Esophagus muscularis mucosa (tissue), 4 donors: ENCODE results near the gene LRRC37A. TPM values are rescaled to one million over a fixed set of nuclear protein-coding genes. Genes with fewer than 3 reads are reported as not detected.
"Not testable (repeated sequence)": the region's sequence is repeated elsewhere in the genome, so short reads cannot be mapped to it uniquely, and the experiment has no call there.

ENCODE experiments used
- DNase-seq: peaks from one replicate; pipeline ENCODE4 v3.0.0-alpha.2; 2017; ENCODE audit errors: extremely low spot score
- H3K27ac ChIP-seq, 4 donors: fragments of 200-600 bp; sonication (generic); replicated peaks in 1 of 4; 1 replicate in 3 of 4; 2 replicates in 1 of 4; pipeline ENCODE4 v1.5.1; 2016 to 2019; ENCODE audit warnings: mild to moderate bottlenecking in 1 of 4
- H3K27me3 ChIP-seq, 4 donors: fragments of 200-600 bp; sonication (generic); one replicate each; pipeline versions ENCODE4 v1.5.1 to v1.6.0; 2016 to 2019
- H3K36me3 ChIP-seq, 4 donors: fragments of 200-600 bp; sonication (generic); one replicate each; pipeline ENCODE4 v1.5.1; 2016 to 2019
- H3K4me1 ChIP-seq, 4 donors: fragments of 200-600 bp; sonication (generic); one replicate each; pipeline ENCODE4 v1.5.1; 2016 to 2019
- H3K4me3 ChIP-seq, 4 donors: fragments of 200-600 bp; sonication (generic); 1 replicate in 2 of 4; 2 replicates in 2 of 4; pipeline ENCODE4 v1.5.1; 2016 to 2019; ENCODE audit warnings: mild to moderate bottlenecking in 4 of 4, moderate library complexity in 1 of 4
- H3K9me3 ChIP-seq, 4 donors: fragments of 200-600 bp; sonication (generic); 1 replicate in 3 of 4; 2 replicates in 1 of 4; pipeline ENCODE4 v1.5.1; 2016 to 2019
- EP300 ChIP-seq: sonication (generic); formaldehyde crosslinking; IDR thresholded peaks from one replicate; pipeline ENCODE4 v1.6.1; 2017; ENCODE audit warnings: antibody characterized with exemption
- POLR2A ChIP-seq: fragments of 450-650 bp; IDR thresholded peaks from one replicate; pipeline ENCODE4 v1.6.1; 2017; ENCODE audit warnings: antibody characterized with exemption, moderate library complexity, mild to moderate bottlenecking, low read depth
- POLR2AphosphoS5 ChIP-seq, 2 donors: sonication (generic); formaldehyde crosslinking; IDR thresholded peaks; one replicate each; pipeline ENCODE4 v1.6.1; 2017; ENCODE audit warnings: antibody characterized with exemption in 2 of 2
- WGBS: methylation state at CpG from one replicate; pipeline ENCODE4 v1.1.5; 2018; 5-methylcytosine and 5-hydroxymethylcytosine counted together
- intact Hi-C: fragments of 100-400 bp; cut with DNase I; formaldehyde crosslinking; loops from one replicate; pipeline ENCODE4 v1.15.1; 2023
- total RNA-seq, 4 donors: library from RNA; depleted of rRNA; stranded (reverse); fragments of >200 nt; gene quantifications; one replicate each; pipeline versions ENCODE4 v1.1.0 to v1.2.1, GENCODE V29; 2016
- TF ChIP-seq, protein P1 (sequence below), 3 experiments: fragments of 200-600 bp in 2 of 3; fragments of 450-650 bp in 1 of 3; sonication (generic) in 2 of 3; IDR thresholded peaks; one replicate each; pipeline ENCODE4 v1.5.1; 2017 to 2019; ENCODE audit warnings: antibody characterized with exemption in 3 of 3, mild to moderate bottlenecking in 2 of 3, moderate library complexity in 1 of 3

Gene LRRC37A
- total RNA-seq, 4 donors from 2014 or later = 0.83 to 4.2 (median 1.2) TPM

- intact Hi-C loops = no loop called here
- H3K4me3 ChIP-seq = no peak overlapping the region
- H3K27me3 ChIP-seq = no peaks in the 10 kb centered on the region
- H3K27ac ChIP-seq = no peak overlapping the region
- TF ChIP-seq EP300 (no peak), POLR2A (no peak), POLR2AphosphoS5 (IDR thresholded peaks at IDR 0.05) (no peak)
- TF ChIP-seq, protein P1, sequence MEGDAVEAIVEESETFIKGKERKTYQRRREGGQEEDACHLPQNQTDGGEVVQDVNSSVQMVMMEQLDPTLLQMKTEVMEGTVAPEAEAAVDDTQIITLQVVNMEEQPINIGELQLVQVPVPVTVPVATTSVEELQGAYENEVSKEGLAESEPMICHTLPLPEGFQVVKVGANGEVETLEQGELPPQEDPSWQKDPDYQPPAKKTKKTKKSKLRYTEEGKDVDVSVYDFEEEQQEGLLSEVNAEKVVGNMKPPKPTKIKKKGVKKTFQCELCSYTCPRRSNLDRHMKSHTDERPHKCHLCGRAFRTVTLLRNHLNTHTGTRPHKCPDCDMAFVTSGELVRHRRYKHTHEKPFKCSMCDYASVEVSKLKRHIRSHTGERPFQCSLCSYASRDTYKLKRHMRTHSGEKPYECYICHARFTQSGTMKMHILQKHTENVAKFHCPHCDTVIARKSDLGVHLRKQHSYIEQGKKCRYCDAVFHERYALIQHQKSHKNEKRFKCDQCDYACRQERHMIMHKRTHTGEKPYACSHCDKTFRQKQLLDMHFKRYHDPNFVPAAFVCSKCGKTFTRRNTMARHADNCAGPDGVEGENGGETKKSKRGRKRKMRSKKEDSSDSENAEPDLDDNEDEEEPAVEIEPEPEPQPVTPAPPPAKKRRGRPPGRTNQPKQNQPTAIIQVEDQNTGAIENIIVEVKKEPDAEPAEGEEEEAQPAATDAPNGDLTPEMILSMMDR (IDR thresholded peaks at IDR 0.05) = no peak
- no peaks in the 10 kb centered on the region for H3K4me1 ChIP-seq
- H3K9me3 ChIP-seq = no peaks in the 10 kb centered on the region
- no peaks in the 10 kb centered on the region for H3K36me3 ChIP-seq
- WGBS = 67% methylated on average over 6 of the region's 6 CpGs
- DNase-seq = no peak
Measured at GRCh38 chr17:46273541-46274236, 21.2 kb upstream of the LRRC37A start.

- Histone ChIP-seq H3K27ac (no peak overlapping the region), H3K36me3 (no peaks in the 10 kb centered on the region), H3K27me3 (no peaks in the 10 kb centered on the region), H3K9me3 (no peaks in the 10 kb centered on the region), H3K4me1 (no peaks in the 10 kb centered on the region), H3K4me3 (no peak overlapping the region)
- intact Hi-C loops = no loop called here
- DNase-seq = no peak
- 83% methylated on average over 3 of the region's 3 CpGs for WGBS
- TF ChIP-seq EP300 (no peak), POLR2AphosphoS5 (IDR thresholded peaks at IDR 0.05) (no peak), POLR2A (no peak)
- TF ChIP-seq, protein P1 (IDR thresholded peaks at IDR 0.05) = no peak
Measured at GRCh38 chr17:46274238-46274637, 20.7 kb upstream of the LRRC37A start.

- H3K4me1 ChIP-seq, DNase-seq, H3K36me3 ChIP-seq, H3K27me3 ChIP-seq, H3K27ac ChIP-seq, H3K4me3 ChIP-seq, H3K9me3 ChIP-seq, intact Hi-C loops: not testable (repeated sequence)
- WGBS = 83% methylated on average over 2 of the region's 3 CpGs
Measured at GRCh38 chr17:46276728-46277479, 18.0 kb upstream of the LRRC37A start.

- not testable (repeated sequence) for DNase-seq, H3K4me3 ChIP-seq, H3K27me3 ChIP-seq, H3K36me3 ChIP-seq, H3K4me1 ChIP-seq, H3K27ac ChIP-seq, H3K9me3 ChIP-seq
- WGBS = 92% methylated on average over 4 of the region's 4 CpGs
- intact Hi-C loops = loop anchor here (10.0 kb wide), 1 partner anchor 277 kb away; no protein-coding TSS in a partner anchor
Measured at GRCh38 chr17:46281336-46281735, 13.6 kb upstream of the LRRC37A start.

DNA sequence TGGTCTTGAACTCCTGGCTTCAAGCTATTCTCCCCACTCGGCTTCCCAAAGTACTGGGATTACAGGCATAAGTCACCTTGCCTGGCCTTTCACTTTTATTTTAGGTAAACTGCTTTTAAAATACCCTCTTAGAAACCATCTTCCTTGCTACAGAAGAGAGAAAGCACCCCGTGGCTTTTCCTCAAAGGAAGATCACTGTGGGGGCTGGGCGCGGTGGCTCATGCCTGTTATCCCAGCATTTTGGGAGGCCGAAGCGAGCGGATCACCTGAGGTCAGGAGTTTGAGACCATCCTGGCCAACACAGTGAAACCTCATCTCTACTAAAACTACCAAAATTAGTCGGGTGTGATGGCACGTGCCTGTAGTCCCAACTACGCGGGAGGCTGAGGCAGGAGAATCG, 12.3 kb upstream of the LRRC37A start:
- not testable (repeated sequence) for DNase-seq, H3K4me3 ChIP-seq, H3K27ac ChIP-seq, H3K36me3 ChIP-seq, H3K27me3 ChIP-seq, H3K9me3 ChIP-seq
- peaks cover 0 to 11% (median 9%) of the 10 kb centered on the region in 4 donors for H3K4me1 ChIP-seq
- intact Hi-C loops = loop anchor here (10.0 kb wide), 1 partner anchor 278 kb away; no protein-coding TSS in a partner anchor
- 100% methylated on average over 2 of the region's 12 CpGs for WGBS

- not testable (repeated sequence) for H3K4me3 ChIP-seq, H3K27ac ChIP-seq, H3K27me3 ChIP-seq, H3K9me3 ChIP-seq, DNase-seq, H3K36me3 ChIP-seq
- H3K4me1 ChIP-seq = peaks cover 0 to 11% (median 9%) of the 10 kb centered on the region in 4 donors
- intact Hi-C loops = loop anchor here (10.0 kb wide), 1 partner anchor 280 kb away; no protein-coding TSS in a partner anchor
- WGBS = 89% methylated on average over 1 of the region's 1 CpG
Measured at GRCh38 chr17:46284467-46284866, 10.5 kb upstream of the LRRC37A start.

DNA sequence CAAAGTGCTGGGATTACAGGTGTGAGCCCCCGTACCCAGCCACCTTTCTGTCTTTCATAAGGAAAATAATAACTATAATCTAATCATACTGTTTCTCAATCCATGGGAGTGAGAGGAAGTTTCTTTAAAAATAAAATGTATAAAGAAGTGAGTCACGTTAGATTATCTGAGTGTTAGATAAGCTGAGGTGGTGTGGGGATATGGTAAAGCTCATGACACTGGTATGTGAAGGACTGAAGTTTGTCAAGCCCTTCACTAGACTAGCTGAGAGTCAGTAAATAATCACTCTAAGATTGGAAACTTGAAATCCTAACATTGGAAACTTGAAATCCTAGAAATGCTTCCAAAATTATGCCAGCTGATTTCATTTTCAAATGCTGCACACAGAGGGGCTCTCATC, 9.4 kb upstream of the LRRC37A start:
- not testable (repeated sequence) for H3K27me3 ChIP-seq, H3K9me3 ChIP-seq, DNase-seq, H3K4me3 ChIP-seq, H3K4me1 ChIP-seq, H3K36me3 ChIP-seq, H3K27ac ChIP-seq
- WGBS = 77% methylated on average over 2 of the region's 2 CpGs
- intact Hi-C loops = loop anchor here (10.0 kb wide), 1 partner anchor 281 kb away; no protein-coding TSS in a partner anchor
